ENCODE data around the gene TRPM3.

GRCh38 chr9:70577671-70578070 lies 543.8 kb downstream of the TRPM3 start:
- TF ChIP-seq POLR2AphosphoS5 (IDR thresholded peaks at IDR 0.05; ENCODE audit: borderline replicate concordance, low read depth, low read length) (no peak), EZH2 (IDR thresholded peaks at IDR 0.05) (no peak), FOXP2 (optimal IDR thresholded peaks at IDR 0.05; ENCODE audit: control extremely low read depth, extremely low read length, insufficient read depth) (no peak)
